Calu3 (cell line): Measurements from ENCODE around the gene MAML3. TPM values are rescaled to one million over a fixed set of nuclear protein-coding genes. Genes with fewer than 3 reads are reported as not detected.

Experiments used
- BruUV-seq: library from RNA; stranded (reverse); fragments of 400-500 nt; replicated peaks from 2 replicates; lab custom pipeline; 2021; lab: Mats Ljungman, UMichigan
- CTCF ChIA-PET: fragments of 300-600 bp; sonication (Branson Sonifier 250); formaldehyde crosslinking; loops from one replicate; lab custom pipeline; 2022; ENCODE audit warnings: antibody characterized with exemption; lab: Charles Lee
- DNase-seq: peaks from one replicate; pipeline ENCODE4 v3.0.0; 2022
- H3K27ac Mint-ChIP-seq: one replicate; pipeline ENCODE4 v1.8.0; 2022; ENCODE audit warnings: mixed read lengths; ENCODE audit not compliant: unreplicated experiment
- H3K27me3 Mint-ChIP-seq: one replicate; pipeline ENCODE4 v1.8.0; 2022; ENCODE audit warnings: mixed read lengths; ENCODE audit not compliant: unreplicated experiment
- H3K36me3 Mint-ChIP-seq: one replicate; pipeline ENCODE4 v1.8.0; 2022; ENCODE audit warnings: mild to moderate bottlenecking, moderate library complexity, mixed read lengths; ENCODE audit not compliant: insufficient read depth, unreplicated experiment
- H3K4me1 Mint-ChIP-seq: one replicate; pipeline ENCODE4 v1.8.0; 2022; ENCODE audit warnings: mild to moderate bottlenecking, low read depth, mixed read lengths; ENCODE audit not compliant: unreplicated experiment
- H3K4me3 Mint-ChIP-seq: one replicate; pipeline ENCODE4 v1.8.0; 2022; ENCODE audit warnings: mild to moderate bottlenecking, low read depth, moderate library complexity, mixed read lengths; ENCODE audit not compliant: unreplicated experiment
- H3K9me3 Mint-ChIP-seq: one replicate; pipeline ENCODE4 v1.8.0; 2022; ENCODE audit warnings: low read depth, mixed read lengths; ENCODE audit not compliant: unreplicated experiment
- intact Hi-C: fragments of 100-400 bp; cut with micrococcal nuclease; formaldehyde crosslinking; loops from one replicate; pipeline ENCODE4 v1.10.0; 2022; ENCODE audit not compliant: unreplicated experiment
- total RNA-seq: library from RNA; stranded (reverse); gene quantifications from 2 replicates; pipeline ENCODE4 v1.2.3, GENCODE V29; 2022
- TF ChIP-seq, protein P1 (sequence below): fragments of 200-600 bp; IDR thresholded peaks from one replicate; pipeline ENCODE4 v1.8.0; 2022; ENCODE audit warnings: antibody characterized with exemption; ENCODE audit not compliant: unreplicated experiment

MAML3 gene
- total RNA-seq, 1 experiment from 2014 or later = 4.0 TPM

DNA sequence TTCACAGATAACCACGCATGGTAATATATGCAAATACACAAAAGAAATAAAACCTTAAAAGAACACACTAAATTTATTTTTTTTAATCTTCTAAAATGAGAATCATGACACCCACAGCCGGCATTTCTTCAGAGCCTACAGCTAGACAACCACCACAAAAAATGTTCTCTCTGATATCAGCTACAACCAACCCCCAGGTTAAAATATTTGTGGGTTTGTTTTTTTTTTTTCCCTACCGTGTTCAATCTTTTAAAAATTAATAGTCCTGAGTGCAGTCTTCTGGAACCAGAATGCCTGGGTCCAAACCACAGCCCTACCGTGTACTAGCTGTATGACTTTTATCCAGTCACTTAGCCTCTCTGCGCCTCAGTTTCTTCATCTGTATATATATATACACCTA lies 36.0 kb downstream of the MAML3 start:
- Mint-ChIP-seq H3K27ac (no peak overlapping the region), H3K36me3 (no peaks in the 10 kb centered on the region), H3K9me3 (no peaks in the 10 kb centered on the region), H3K4me3 (no peak overlapping the region), H3K27me3 (no peaks in the 10 kb centered on the region), H3K4me1 (peaks cover 11% of the 10 kb centered on the region)
- CTCF ChIA-PET = no interaction called here
- no peak for DNase-seq
- intact Hi-C loops = no loop called here
- no TSS peak for BruUV-seq
- TF ChIP-seq, protein P1, sequence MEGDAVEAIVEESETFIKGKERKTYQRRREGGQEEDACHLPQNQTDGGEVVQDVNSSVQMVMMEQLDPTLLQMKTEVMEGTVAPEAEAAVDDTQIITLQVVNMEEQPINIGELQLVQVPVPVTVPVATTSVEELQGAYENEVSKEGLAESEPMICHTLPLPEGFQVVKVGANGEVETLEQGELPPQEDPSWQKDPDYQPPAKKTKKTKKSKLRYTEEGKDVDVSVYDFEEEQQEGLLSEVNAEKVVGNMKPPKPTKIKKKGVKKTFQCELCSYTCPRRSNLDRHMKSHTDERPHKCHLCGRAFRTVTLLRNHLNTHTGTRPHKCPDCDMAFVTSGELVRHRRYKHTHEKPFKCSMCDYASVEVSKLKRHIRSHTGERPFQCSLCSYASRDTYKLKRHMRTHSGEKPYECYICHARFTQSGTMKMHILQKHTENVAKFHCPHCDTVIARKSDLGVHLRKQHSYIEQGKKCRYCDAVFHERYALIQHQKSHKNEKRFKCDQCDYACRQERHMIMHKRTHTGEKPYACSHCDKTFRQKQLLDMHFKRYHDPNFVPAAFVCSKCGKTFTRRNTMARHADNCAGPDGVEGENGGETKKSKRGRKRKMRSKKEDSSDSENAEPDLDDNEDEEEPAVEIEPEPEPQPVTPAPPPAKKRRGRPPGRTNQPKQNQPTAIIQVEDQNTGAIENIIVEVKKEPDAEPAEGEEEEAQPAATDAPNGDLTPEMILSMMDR = no peak

DNA sequence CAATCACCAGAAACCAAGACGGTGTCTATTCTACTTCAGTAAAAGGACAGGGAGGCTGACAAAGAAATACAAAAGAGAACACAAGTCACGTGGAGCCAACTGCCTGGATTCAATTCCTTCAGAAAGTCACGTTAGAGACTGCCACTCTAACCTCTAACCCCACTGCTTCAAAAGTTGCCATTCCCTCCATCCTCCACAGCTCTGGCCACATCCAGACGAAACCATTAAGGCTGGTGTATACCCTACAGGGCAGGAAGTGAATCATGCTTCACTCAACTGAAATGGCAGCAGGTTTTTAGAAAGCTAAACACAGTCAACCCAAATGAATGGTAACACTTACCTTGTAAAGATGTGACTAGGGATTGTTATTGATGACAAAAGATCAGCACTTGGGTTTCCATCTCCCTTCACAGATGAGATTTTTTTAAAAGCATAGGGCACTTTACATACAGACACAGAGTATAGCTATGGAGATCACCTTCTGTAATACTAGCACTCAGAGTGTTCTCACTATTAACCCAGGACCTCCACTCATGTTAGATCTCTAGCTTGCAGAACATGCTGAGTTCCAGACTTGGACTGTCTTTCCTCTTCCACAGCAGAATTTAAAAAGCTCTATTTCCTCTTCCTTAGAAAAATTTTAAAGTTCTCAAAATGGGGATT lies 37.4 kb downstream of the MAML3 start:
- Mint-ChIP-seq H3K27me3 (no peaks in the 10 kb centered on the region), H3K4me1 (peaks cover 11% of the 10 kb centered on the region), H3K4me3 (no peak overlapping the region), H3K36me3 (no peaks in the 10 kb centered on the region), H3K9me3 (no peaks in the 10 kb centered on the region), H3K27ac (no peak overlapping the region)
- no peak for DNase-seq
- intact Hi-C loops = no loop called here
- no TSS peak for BruUV-seq
- TF ChIP-seq, protein P1 = no peak
- CTCF ChIA-PET = interaction anchor here (0.5 to 1.0 kb wide), 3 partner anchors 30 to 513 kb away, joined by 3 to 8 read pairs (median 5); no protein-coding TSS in a partner anchor

DNA sequence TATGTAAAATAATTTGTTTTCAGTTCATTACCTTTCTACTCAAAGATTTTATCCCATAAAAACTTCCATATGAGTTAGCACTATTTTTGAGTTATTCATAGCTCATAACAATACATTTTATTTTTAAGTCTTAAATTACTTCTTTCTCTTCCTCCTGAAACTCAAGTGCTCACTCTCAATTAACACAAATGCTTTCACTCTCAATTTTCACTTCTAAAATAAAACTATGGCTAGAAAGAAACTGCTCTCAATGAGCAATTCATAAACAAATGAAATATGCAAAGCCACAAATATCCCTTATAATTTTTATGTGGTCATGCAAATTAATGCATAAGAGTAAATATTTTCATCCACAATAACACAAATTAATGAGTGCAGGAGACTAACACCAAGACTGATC lies 38.8 kb downstream of the MAML3 start:
- CTCF ChIA-PET = no interaction called here
- no peak for DNase-seq
- Mint-ChIP-seq H3K27me3 (no peaks in the 10 kb centered on the region), H3K36me3 (no peaks in the 10 kb centered on the region), H3K9me3 (no peaks in the 10 kb centered on the region), H3K27ac (no peak overlapping the region), H3K4me3 (no peak overlapping the region), H3K4me1 (peaks cover 11% of the 10 kb centered on the region)
- BruUV-seq = no TSS peak
- TF ChIP-seq, protein P1 = no peak
- intact Hi-C loops = no loop called here

DNA sequence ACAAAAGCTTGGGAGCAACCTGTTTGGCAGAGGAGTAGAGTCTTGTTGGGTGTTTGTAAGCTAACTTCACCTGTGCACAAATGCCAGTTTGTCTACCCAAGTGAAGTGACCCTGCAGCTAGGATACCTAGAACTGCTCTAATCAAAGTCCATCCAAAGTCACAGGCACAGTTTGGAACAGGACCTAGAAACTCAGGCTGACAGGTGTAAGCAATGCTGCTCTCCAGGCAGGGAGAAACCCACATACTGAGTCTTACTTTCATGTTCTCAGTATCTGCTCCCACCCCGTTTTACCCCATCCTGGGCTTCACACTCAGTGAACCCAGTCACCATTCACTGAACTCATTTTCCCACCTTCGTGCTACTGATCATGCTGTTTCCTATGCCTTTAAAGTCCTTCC lies 40.3 kb downstream of the MAML3 start:
- TF ChIP-seq, protein P1 = no peak
- Mint-ChIP-seq H3K27me3 (no peaks in the 10 kb centered on the region), H3K27ac (no peak overlapping the region), H3K9me3 (no peaks in the 10 kb centered on the region), H3K4me1 (peaks cover 11% of the 10 kb centered on the region), H3K4me3 (no peak overlapping the region), H3K36me3 (no peaks in the 10 kb centered on the region)
- intact Hi-C loops = no loop called here
- CTCF ChIA-PET = interaction anchor here (0.6 kb wide), 1 partner anchor 9 kb away, joined by 3 read pairs; no protein-coding TSS in a partner anchor
- no peak for DNase-seq
- no TSS peak for BruUV-seq
